Activated CD8-positive, alpha-beta memory T cell treated with anti-CD3 and anti-CD28 coated beads for 24 hours (primary cell): Measurements from ENCODE around the gene BMP3.

ENCODE experiments used
- DNase-seq: peaks from one replicate; pipeline ENCODE4 v3.0.0-alpha.2; 2020

Gene BMP3

DNA sequence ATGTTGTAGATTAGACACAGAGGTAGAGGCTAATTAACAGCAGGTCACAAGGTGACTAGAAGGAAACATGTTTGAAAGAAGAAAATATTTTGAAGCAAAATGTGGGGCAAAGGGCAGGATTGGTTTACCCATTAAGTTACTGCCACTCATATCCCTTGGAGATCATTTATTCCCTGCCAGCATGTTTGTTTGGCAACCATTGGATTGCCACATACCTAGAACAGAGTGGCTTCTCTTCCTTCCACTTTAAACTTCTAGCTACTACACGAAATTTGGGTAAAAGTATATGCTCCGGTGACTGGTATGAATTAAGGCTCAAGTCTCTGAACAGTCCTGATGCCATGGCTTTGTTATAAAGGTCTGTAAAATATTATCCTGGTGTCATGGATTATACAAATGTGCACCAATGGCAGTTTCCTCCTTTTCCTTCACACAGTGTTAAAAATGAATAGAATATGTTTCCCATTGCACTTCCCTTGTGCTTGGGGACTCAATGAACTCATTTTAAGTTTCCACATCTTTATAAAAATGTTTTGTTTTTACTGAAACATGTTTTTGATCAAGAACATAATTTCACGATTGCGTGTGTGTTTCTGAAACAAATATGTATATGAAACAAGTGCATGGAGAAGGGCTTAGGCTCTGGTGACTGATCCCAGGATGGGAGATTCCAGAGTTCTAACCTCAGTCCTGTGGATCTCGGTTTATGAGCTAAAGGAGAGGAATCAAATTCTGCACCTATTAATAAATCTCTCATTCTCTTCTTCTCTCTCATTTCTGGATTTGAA lies 12.3 kb downstream of the BMP3 start:
- no peak for DNase-seq

DNA sequence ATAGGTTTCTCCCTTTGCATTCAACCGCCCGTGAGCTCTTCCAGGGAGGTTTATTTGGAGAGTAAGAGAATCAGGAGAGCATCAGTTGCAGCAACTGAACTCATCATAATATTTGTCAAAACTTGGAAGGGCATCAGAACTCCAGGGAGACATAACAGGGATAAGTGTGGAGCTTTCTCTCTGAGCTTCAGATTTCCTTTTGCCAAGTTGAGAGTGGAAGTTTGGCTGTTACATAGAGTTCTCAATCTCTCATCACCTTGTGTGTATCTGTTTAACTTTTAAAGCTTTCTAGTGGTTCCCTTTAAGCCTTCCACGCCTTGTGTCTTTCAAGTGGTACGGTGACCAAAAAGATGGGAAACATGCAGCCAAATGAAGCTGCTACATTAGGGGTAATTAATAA lies 18.8 kb downstream of the BMP3 start:
- DNase-seq: no peak

- DNase-seq: no peak
Observed at GRCh38 chr4:81049907-81050306, 19.4 kb downstream of the BMP3 start.

DNA sequence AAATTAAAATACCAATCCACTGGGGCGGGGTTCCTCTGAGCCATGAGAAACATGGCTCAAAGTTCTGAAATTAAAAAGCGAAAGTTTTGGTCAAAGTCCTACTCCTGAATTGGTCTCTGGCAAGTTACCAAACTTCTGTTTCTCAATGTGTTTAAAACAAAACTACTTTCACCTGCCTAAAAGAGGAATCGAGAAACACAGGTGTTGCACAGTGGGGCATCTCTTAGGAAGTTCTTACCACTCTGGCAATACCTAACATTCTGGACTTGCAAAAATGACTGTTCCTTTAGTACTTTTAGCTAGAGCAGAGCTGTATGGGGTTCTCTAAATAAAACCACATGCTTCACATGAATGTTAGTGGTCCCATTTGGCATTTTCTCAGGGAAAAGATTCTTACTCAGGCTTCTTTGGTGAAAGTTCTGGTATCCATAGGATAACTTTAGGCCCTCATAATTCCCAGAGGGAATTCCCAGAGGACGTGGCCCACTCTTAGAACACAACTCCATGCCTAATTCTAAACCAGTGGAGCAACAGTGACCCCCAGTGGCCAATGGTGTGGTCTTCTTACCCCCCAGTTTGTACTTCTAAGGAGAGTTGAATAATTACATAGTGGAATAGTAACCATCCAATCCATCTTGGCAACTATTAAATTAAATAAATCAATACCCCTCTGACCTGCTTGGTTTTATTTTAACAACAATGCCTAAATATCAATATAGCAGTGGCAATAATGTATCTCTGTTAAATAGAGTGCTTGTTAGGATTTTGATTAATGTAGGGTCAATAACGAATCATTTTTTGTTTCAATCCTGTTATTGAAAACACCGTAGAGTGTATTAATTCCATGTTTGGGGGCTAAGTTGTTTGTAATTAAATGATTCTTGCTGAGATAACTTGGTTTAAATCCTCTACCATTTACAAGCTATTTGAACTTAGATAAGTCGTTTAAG lies 21.9 kb downstream of the BMP3 start:
- DNase-seq: peak; percentile 72

- DNase-seq: no peak
Observed at GRCh38 chr4:81058621-81059020, 28.1 kb downstream of the BMP3 start.

DNA sequence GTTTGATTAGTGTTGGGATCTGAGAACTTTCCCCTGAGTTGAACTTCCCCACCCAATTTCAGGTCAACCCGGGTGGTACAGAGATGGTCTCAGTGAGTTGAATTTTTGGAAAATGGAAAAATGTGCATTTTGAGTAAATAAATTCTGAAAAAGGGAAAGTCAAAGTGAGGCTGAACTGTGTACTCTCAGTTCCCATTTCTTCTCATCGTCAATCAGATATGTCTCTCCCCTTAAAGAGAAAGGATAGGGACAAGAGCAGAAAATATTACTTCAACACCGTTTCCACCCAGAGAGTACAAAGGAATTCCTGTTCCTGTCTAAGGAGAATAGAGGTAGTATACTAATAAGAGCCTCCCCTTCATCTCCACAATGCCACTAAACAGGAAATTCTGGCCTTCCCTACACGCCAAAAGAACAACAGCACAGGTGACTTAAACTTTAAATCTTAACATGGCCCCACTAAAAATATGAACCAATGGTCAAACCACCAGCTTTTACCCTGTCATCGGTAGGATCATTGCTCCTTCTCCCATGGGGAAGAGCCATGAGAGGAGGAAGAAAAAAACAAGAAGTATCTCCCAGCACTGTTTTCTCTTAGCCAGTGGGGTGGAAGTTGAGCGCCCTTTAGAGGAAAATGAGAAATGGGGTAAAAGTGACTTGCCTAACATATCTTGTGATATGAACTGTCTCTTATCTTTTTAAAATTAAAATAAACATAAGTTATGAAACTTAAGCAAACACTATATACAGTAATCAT lies 30.3 kb downstream of the BMP3 start:
- DNase-seq: no peak

GRCh38 chr4:81061344-81061730 lies 30.8 kb downstream of the BMP3 start:
- DNase-seq: no peak

DNA sequence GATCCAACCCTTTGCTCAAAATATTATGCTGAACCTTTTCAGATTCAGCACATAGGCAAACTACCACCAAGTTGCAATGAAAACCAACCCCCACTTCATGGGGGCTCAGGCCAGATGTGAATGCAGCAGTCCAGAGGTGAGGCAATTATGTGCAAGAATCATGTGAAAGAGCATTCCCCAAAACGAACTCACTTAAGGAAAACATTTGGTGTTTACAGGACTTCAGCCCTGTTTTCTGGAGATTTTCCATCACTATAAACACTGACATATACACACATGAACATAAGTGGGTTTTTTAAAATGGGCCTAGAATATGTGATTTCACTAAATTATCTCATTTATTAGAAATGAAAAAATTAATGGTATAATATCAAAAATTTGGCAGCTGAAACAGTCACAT lies 31.5 kb downstream of the BMP3 start:
- no peak for DNase-seq

GRCh38 chr4:81065446-81065845 lies 34.9 kb downstream of the BMP3 start:
- no peak for DNase-seq

DNA sequence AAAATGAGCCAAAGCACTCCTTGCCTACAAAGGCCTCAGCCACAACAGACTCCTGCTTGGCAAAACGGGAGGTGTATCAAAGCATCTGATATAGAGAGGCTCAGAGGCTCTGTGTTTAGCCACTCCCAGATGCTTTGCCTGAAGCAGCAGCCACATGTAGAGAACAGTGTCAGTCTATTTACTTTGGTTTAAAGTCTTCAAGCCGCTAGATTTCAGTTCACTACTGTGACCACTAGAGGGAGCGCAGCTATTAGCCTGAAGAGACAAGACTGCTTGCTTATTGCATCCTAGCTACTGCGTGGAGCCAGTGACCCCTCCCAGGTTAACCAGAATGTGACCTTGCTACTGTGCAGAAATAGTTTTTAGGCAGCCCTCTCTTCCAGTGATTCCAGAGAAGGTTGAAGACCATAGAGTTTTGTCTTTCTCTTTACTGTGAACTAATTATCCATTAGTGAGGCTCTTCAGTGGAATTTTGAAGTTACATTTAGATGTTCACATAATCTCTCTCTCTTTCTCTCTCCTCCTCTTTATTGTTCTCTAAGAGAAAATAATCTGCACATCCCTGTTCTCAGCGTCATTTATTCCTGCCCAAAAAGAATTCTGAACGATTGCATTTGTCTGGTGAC lies 39.3 kb downstream of the BMP3 start:
- DNase-seq: peak; percentile 69

GRCh38 chr4:81071013-81071412 lies 40.5 kb downstream of the BMP3 start:
- no peak for DNase-seq

DNA sequence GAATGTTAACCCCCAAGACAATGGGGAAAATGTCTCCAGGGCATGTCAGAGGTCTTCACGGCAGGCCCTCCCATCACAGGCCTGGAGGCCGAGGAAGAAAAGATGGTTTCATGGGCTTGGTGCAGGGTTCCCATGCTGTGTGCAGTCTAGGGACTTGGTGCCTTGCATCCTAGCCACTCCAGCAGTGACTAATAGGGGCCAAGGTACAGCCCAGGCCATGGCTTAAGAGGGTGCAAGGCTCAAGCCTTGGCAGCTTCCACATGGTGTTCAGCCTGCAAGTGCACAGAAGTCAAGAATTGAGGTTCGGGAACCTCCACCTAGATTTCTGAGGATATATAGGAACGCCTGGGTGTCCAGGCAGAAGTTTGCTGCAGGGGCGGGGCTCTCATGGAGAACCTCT lies 50.6 kb downstream of the BMP3 start:
- DNase-seq: no peak

GRCh38 chr4:81084029-81084428 lies 53.5 kb downstream of the BMP3 start:
- DNase-seq: no peak

DNA sequence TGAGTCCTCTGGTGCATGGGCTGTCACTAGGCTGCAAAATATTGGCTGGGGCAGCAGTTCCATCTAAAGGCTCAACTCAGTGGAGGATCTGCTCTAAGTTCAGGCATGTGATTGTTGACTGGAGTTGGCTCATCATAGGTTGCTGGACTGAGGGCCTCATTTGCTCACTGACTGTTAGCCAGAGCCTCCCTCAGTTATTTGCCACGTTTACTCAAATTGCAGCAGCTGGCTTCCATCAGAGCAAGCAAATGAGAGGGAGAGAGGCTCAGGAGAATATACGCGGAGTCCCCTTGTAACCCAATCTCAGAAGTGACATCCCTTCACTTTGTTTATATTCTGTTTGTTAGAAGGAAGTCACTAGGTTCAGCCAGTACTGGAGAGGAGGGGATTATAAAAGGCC lies 54.1 kb downstream of the BMP3 start:
- DNase-seq: no peak

- no peak for DNase-seq
Observed at GRCh38 chr4:81085291-81085690, 54.8 kb downstream of the BMP3 start.

GRCh38 chr4:81085979-81086378 lies 55.5 kb downstream of the BMP3 start:
- no peak for DNase-seq

GRCh38 chr4:81093720-81094401 lies 63.4 kb downstream of the BMP3 start:
- DNase-seq: no peak

DNA sequence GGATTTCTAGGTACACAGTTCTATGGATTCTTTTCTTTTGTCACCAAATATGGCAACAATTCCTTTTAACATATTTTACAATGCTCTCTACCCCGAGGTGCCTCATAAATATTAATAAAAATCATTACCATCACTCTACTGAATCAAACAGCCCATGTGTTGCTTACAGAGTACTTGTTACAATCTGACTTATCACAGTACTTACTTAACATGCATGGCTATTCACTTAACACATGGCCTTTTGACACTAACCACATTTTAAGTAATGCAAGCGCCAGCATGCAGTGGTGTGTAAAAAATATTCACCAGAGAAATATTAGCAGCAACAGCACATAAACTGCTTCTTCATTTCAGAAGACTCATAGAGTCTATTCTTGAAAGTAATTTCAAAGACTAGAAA lies 64.9 kb downstream of the BMP3 start:
- no peak for DNase-seq

- DNase-seq: no peak
Observed at GRCh38 chr4:81096566-81096965, 66.1 kb downstream of the BMP3 start.

DNA sequence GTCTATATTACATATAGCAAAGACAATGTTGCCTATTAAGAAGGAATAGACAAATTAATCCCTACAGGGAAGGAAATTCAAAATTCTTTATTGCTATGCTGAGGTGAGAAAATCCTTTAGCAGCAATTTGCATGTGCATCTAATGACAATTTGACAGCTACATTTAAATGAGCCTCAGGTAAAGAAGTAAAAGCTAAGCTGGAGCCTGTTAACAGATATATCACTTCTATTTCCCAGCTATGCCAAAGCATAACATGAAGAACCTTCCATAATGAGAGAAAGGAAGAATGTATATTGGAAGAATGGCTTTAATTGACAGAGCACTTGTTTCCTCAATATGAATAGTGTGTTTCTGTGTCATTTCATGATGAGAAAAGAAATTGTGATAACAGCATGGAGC lies 71.6 kb downstream of the BMP3 start:
- DNase-seq: no peak

GRCh38 chr4:81106150-81106549 lies 75.6 kb downstream of the BMP3 start:
- no peak for DNase-seq
